A375 (cell line): ENCODE results near the gene MLLT6. TPM values are rescaled to one million over a fixed set of nuclear protein-coding genes. Genes with fewer than 3 reads are reported as not detected.

Experiments used
- small RNA-seq: library from RNA; depleted of rRNA; stranded (forward); fragments of <200 nt; gene quantifications from one replicate; pipeline ENCODE3, GENCODE V24; 2014
- total RNA-seq: library from RNA; depleted of rRNA; stranded (reverse); fragments of >200 nt; shearing (Covaris generic); gene quantifications from 2 replicates; pipeline ENCODE4 v1.2.3, GENCODE V29; 2014; rRNA removed

MLLT6 gene
- total RNA-seq, result 46.3 and 60.3 TPM in 2 replicates

GRCh38 chr17:38704606-38705522, at the start of gene MLLT6:
Gene MLLT6 (plus strand): TSS chr17:38705273. CDS start chr17:38705633, 360 bp downstream.

GRCh38 chr17:38674749-38675615, 30.1 kb upstream of the MLLT6 start, which contains the start of gene EPOP:
Gene EPOP (minus strand): TSS chr17:38674957. CDS start chr17:38674495, 462 bp downstream.

GRCh38 chr17:38729886-38730525, 24.9 kb downstream of the MLLT6 start, which contains the start of gene CISD3:
Gene CISD3 (plus strand): TSS chr17:38730341. CDS start chr17:38730359, 18 bp downstream.

GRCh38 chr17:38748149-38748891, 43.2 kb downstream of the MLLT6 start, which contains the start of gene PCGF2:
Gene PCGF2 (minus strand): TSS chr17:38748336. CDS start chr17:38740402, 7,934 bp downstream.

GRCh38 chr17:38752308-38753070, 47.4 kb downstream of the MLLT6 start, which contains the start of gene PSMB3:
Gene PSMB3 (plus strand): TSS chr17:38752741. CDS start chr17:38752827, 86 bp downstream.

Small RNAs within 50 kb of the gene (small RNA-seq; reads per million reads assigned to genes)
- gene MIR4726, result not detected
- not detected for gene MIR4734
- 5.0 reads per million, percentile 84 among the genes with 10 or more reads in this experiment for gene RNA5SP440
- gene RNU6-866P, result not detected

Other genes starting within 250 kb of the MLLT6 start
- gene SRCIN1, start 99.3 kb upstream of the MLLT6 start, total RNA-seq, result 4.2 TPM in 2 replicates
- gene EPOP, start 30.3 kb upstream of the MLLT6 start, total RNA-seq, result 8.9 and 11.2 TPM in 2 replicates
- gene CISD3, start 25.1 kb downstream of the MLLT6 start, total RNA-seq, result 16.7 and 30.3 TPM in 2 replicates
- gene PCGF2, start 43.1 kb downstream of the MLLT6 start, total RNA-seq, result 10.5 and 14.5 TPM in 2 replicates
- gene PSMB3, start 47.5 kb downstream of the MLLT6 start, total RNA-seq, result 353 and 359 TPM in 2 replicates
- gene PIP4K2B, start 94.3 kb downstream of the MLLT6 start, total RNA-seq, result 27.5 and 31.3 TPM in 2 replicates
- gene CWC25, start 120.0 kb downstream of the MLLT6 start, total RNA-seq, result 26.7 and 30.2 TPM in 2 replicates
- 2,982 and 3,162 TPM in 2 replicates for gene RPL23, start 148.4 kb downstream of the MLLT6 start, total RNA-seq
- gene LASP1, start 164.8 kb downstream of the MLLT6 start, total RNA-seq, result 82.0 and 84.4 TPM in 2 replicates